Ammon's horn (tissue), 1 donor: Measurements from ENCODE around the gene CAP1.
"Not testable (repeated sequence)": the region's sequence is repeated elsewhere in the genome, so short reads cannot be mapped to it uniquely, and the experiment has no call there.

Experiments
- DNase-seq: peaks from one replicate; pipeline ENCODE4 v3.0.0-alpha.2; 2016; ENCODE audit warnings: low spot score

Gene CAP1

GRCh38 chr1:40032240-40032891 lies 8.2 kb upstream of the CAP1 start:
- DNase-seq = peak; percentile 82

- no peak for DNase-seq
Measured at GRCh38 chr1:40034869-40035268, 5.7 kb upstream of the CAP1 start.

- peak; percentile 76 for DNase-seq
Measured at GRCh38 chr1:40036574-40036973, 4.0 kb upstream of the CAP1 start.

- DNase-seq = not testable (repeated sequence)
Measured at GRCh38 chr1:40037254-40037653, 3.3 kb upstream of the CAP1 start.

GRCh38 chr1:40038697-40039096 lies 1.8 kb upstream of the CAP1 start:
- no peak for DNase-seq

- peak; percentile 68 for DNase-seq
Measured at GRCh38 chr1:40039245-40039756, 1.2 kb upstream of the CAP1 start.

GRCh38 chr1:40039757-40040510 lies 595 bp upstream of the CAP1 start:
- DNase-seq = peak; percentile 73

GRCh38 chr1:40041466-40041838 lies 923 bp downstream of the CAP1 start:
- DNase-seq = no peak

- no peak for DNase-seq
Measured at GRCh38 chr1:40042341-40042740, 1.8 kb downstream of the CAP1 start.

GRCh38 chr1:40044110-40044509 lies 3.6 kb downstream of the CAP1 start:
- no peak for DNase-seq

GRCh38 chr1:40045182-40045581 lies 4.7 kb downstream of the CAP1 start:
- DNase-seq = no peak

GRCh38 chr1:40045766-40046165 lies 5.2 kb downstream of the CAP1 start:
- DNase-seq = no peak

GRCh38 chr1:40047276-40047675 lies 6.7 kb downstream of the CAP1 start:
- DNase-seq = no peak

- no peak for DNase-seq
Measured at GRCh38 chr1:40047769-40048168, 7.2 kb downstream of the CAP1 start.

- DNase-seq = no peak
Measured at GRCh38 chr1:40049725-40050124, 9.2 kb downstream of the CAP1 start.

- peak; percentile 49 for DNase-seq
Measured at GRCh38 chr1:40050863-40051262, 10.3 kb downstream of the CAP1 start.

GRCh38 chr1:40053138-40053887 lies 12.8 kb downstream of the CAP1 start:
- no peak for DNase-seq

GRCh38 chr1:40056519-40057309 lies 16.2 kb downstream of the CAP1 start:
- no peak for DNase-seq

- no peak for DNase-seq
Measured at GRCh38 chr1:40057310-40058030, 16.9 kb downstream of the CAP1 start.

- no peak for DNase-seq
Measured at GRCh38 chr1:40058097-40058452, 17.5 kb downstream of the CAP1 start.
